Activated CD4-positive, alpha-beta T cell treated with anti-CD3 and anti-CD28 coated beads for 4 hours (primary cell): Measurements from ENCODE around the gene ERI2.

ENCODE experiments used
- DNase-seq, 2 donors: peaks; one replicate each; pipeline ENCODE4 v3.0.0-alpha.2; 2020

ERI2 gene, protein sequence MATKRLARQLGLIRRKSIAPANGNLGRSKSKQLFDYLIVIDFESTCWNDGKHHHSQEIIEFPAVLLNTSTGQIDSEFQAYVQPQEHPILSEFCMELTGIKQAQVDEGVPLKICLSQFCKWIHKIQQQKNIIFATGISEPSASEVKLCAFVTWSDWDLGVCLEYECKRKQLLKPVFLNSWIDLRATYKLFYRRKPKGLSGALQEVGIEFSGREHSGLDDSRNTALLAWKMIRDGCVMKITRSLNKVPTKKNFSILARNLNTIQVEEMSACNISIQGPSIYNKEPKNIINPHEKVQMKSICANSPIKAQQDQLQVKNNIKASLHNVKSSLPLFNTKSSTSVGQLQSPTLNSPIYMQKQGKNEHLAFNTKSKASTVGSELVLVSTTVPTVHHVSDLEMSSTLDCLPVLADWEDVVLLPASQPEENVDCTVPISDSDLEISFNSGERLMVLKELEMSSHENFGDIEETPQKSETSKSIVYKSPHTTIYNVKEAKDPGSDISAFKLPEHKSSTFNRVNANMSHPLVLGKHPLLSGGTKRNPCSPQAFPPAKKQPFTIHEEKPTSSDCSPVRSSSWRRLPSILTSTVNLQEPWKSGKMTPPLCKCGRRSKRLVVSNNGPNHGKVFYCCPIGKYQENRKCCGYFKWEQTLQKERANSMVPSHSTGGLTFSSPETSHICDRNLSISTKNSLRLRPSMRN

DNA sequence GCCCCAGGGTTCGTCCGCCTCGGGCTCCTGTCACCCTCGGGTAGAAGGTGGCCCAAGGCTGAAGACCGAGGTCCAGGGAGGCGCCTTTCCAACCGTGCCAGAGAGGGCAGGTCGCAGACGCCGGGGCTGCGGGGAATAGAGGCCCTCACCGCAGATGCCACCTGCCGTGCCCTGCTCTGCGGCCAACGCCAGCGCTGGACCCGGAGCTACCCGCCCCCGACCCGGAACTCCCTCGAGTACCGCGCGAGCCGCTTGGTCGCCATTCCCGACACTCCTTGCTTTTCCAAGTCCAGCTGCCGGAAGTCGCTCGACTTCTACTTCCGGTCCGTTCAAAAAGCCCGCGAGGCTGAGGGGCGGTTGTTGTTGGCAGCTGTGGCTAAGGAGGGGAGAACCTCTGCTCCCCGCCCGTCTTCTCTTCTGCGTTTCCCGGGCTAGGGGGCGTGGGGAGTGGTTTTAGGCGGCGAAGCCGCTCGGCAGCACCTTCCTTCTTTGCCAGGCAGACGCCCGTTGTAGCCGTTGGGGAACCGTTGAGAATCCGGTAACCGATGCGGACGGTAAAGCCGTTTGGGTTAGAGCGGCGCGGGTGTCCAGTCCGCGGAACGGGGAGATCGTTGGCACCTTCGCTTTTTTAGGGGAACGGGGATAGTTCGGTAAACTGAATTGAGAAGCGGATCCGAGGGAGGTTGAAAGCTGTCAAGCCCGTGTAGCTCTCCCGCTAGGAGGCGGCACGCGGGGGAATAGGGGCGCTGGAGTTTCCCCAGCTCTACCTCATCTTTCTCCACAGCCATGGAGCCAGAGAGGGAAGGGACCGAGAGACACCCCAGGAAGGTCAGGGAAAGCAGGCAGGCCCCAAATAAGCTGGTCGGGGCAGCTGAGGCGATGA is at the start of gene ERI2, which contains the start of gene REXO5:
TSS of gene ERI2 (minus strand) at position 305 of the 883 bp plus-strand sequence. CDS start at position 263, 42 bp downstream.
TSS of gene REXO5 (plus strand) at position 360 of the 883 bp plus-strand sequence. CDS start at position 787, 427 bp downstream.
- peak; percentile 59 to 66 for DNase-seq

DNA sequence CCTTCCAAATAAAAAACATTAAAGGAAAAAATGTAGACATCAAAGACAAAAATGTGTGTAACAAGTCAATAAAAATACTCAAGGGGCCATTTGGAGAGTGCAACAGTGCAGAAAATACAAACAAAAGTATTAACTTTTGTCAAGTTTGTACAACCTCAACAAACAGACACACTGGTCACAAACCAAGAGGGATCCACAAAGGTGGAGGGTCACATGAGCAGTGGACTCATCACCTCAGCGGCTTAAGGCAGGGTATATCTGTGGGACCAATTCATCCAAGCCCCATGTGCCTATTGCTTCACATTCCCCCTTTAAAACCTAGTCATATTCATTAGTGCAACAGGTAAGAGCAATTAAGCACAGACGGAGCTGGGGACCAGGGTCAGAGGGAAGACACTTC is 48.7 kb upstream of the ERI2 start:
- no peak for DNase-seq

DNA sequence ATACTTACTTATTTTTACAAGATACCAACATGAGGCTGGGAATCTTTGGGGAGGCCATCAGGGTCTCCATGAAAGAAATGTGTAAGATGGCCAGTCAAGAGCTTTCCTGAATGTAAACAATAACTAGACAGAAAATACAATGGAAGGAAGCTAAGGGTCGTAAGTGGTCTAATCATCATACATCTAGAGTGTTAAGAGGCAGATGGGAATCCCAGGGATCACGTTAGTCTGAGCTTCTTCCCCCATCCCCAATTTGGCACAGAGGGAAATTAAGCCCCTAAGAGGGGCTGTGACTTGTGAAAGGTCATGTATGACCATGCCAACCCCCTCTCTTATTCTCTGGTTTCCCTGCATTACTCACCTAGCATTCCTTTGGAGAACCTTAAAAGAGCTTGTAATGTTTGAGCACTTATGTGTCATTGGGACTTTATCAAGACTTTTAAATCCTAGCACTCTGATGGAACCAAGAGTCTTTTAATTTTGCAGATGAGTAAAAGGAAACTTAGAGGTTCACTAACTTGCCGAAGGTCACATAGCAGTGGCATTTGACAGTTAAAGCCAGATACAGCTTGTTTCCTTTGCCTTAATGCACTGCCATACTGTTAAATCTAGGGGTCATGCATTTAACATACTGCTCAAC is 47.8 kb upstream of the ERI2 start:
- DNase-seq: no peak

DNA sequence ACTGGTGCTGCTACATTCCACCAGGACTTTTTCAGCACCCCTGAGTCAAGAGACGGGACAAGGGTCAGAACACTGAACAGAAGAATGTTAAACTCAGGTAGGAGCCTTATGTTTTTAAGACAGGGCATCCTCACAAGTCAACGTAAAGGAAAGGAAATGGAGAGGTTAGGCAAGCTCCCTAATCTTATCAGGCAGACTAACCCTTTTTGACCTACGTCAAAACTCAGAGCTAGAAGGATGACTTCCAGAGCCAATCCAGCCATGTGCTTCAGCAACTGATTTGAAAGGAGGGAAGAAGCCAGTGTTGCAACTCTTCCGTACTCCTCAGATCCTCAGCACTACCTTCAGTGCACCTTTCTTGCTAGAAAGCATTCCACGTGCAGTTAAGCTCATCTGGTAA is 46.9 kb upstream of the ERI2 start:
- DNase-seq: no peak

DNA sequence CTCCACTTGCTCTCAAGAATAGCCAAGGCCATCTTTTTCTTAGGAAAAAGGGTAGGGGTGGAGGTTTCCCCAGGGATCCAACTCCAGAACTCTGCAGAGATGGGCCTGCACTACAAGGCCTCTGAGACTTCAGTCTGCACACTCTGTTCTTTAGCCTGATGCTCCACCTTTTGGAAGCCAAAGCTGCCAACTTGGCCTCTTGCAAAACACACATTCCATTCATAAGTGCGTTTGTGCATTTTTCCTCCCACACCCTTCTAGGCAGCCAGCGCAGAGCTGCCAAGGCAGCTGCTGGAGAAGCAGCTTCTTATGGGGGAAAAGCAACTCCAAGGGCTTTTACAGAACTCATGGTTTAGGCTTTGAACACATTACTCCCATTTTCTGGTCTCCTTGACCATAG is 45.3 kb upstream of the ERI2 start:
- DNase-seq: no peak

DNA sequence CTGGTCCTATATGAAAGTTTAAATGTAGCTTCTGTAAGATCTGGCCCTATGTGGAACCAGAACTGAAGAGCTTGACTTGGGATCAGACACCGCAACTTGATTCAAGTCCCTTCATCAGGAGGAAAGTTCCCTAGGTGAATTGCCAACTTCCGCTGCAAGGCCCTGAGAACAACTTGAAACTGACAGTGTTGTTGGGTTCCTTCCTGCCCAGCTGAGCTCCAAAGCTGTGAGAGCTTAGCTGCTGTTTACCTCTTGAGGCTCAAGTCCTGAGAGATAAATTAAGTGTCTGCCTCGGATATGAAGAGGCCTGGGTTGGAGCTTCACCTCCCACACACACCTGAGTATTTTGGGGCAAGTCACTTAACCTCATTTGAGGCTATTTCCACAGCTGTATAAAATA is 44.7 kb upstream of the ERI2 start:
- DNase-seq: no peak

DNA sequence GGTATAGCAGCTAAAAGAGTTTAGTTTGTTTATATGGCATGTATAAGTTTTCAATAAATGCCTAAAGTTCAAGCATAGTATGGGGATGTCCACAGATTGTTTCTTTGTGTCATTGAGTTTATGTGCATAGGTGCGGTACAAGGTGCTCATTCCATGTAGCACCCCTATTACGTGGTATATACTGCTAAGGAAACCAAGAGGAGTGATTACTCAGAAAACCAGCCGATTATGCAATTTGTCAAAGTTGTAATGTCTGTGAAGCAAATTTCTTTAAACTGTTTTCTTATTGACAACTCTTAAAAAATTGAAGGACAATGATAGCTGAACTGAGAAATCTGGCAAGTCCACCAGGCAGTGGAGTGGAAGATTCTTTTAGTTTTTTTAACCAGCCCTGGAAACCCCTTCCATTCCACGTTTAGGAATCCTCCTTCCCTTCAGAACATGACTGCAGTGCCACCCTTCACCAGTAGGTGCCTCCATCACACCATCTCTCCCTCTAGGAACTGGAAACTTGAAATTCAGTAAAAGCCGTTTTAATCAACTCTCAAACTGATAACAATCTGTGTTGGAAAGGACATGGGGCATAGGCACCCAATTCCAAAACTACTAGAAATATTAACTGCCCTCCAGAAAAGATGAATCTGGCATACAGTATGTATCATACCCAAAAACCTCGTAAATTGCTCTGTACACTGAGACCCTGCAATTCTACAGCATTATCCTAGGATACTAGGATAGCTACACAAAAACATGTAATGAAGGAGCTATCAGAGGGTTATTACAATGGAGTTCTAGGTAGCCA is 43.5 kb upstream of the ERI2 start:
- DNase-seq: peak; percentile 51 to 73

DNA sequence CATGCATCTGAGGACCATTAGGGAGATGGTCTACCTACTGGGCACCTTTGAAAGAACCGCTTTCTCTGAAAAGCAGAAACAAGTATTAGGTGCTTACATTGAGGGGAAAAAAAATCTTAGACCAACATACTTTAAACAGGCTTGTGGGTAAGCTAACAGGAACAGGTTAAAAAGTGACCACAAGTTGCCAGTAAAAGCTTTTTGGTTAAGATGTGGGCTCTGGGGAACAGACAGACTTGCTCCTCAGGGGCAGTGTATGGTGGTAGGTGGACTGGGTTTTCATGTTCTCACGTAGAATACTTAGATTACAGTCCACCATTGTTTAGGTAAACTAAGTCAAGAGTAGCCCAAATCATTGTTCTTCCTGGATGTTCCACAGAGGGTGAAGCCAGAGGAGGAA is 41.3 kb upstream of the ERI2 start:
- no peak for DNase-seq

DNA sequence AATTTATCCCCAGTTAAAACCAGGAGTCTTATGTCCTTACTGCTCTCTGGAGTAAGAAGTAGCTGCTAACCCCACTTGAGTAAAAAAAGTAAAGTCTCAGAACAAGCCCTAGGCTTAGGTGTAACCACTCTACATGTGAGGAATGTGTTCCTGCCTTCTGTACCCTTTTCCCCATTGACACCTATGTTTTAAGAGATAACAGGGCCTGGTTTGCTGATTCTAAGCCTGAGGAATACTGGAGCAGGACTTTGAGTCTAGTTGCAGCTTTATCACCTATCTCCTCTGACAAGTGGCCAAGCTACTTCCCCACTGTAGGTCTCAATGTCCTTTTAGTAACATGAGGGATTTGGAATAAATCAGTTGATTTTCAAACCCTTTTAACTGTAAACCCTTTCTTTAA is 40.3 kb upstream of the ERI2 start:
- no peak for DNase-seq

DNA sequence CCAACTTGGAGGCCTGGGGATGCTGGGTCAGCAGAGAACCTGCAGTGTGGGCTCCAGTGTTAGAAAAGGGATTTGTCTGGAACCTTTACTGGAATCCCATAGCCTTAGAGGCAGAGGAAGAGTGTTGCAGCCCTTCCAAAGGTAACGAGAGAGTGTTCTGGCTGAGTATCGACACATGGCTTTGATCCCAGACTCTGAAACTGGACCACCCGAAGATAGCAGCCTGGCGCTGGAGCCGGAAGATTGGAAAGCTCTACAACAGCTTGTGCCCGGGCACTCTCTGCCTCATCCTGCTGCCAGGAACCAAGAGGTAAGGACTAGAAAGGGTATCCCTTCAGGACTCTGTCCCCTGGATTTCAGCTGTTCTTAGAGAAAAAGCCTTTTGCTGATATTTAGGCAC is 39.8 kb upstream of the ERI2 start:
- no peak for DNase-seq

DNA sequence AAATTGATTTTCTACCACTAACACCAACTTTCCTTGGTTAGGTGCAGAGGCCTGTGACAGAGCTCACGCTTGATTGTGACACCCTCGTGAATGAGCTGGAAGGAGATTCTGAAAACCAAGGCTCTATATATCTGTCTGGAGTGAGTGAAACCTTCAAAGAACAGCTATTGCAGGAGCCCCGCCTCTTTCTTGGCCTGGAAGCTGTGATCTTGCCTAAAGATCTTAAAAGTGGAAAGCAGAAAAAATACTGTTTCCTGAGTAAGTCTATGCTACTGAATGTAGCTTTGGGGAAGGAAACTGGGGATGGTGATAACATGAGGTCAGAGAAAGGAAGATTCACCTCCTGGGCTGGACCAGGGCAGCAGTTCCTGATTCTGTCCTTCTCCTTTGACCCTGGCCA is 38.3 kb upstream of the ERI2 start:
- peak in 1 of 2 donors; percentile 9 for DNase-seq

DNA sequence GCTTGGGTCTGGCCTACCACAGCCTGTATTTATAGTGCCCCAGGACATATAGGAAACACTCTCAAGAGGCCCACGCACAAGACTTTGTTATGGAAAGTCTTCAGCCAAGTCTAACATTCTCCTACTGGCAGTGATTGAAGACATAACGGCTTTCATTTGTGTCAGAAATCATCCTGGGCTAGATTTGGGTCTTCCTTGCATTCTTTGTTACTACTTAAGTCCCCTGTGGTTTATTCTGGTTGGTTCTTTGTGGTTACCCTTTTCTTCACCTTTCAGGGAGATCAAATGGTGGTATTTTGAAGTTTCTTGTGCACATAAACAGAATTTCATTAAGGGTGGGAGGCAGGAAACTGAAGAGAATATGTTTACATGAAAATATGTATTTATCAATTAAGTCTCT is 37.8 kb upstream of the ERI2 start:
- no peak for DNase-seq

DNA sequence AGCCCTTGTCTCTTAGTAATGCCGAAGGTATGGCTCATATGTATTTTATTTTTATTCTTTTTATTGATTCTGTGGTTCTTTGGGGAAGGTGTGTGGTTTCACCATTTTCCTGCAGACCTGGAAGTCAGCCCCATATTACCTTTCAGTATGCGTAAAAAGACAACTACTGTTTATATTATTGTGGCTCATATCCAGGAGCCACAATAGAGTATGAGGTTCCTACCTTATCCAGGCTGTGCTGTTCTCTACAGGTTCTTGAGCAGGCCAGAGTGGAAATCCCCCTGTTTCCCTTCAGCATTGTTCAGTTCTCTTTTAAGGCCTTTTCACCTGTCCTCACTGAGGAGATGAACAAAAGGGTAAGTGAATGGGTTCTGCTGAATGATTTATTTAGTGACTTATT is 33.2 kb upstream of the ERI2 start:
- no peak for DNase-seq

DNA sequence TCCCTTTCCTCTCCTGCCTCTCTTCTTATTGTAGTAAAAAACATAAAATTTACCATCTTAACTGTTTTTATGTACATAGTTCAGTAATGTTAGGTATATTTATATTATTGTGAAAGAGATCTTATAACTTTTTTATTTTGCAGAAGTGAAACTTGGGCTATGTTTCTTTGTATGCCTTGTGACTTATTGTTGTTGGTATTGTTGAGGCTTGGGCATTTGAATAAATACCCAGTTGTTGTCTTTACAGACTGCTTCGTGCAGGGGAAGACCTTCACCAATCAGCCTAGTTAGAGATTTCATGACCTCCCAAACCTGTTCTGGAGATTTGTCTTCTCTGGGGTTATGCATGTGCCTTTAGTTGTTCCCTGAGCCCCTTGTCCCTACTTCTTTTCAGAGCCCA is 32.0 kb upstream of the ERI2 start:
- DNase-seq: no peak

DNA sequence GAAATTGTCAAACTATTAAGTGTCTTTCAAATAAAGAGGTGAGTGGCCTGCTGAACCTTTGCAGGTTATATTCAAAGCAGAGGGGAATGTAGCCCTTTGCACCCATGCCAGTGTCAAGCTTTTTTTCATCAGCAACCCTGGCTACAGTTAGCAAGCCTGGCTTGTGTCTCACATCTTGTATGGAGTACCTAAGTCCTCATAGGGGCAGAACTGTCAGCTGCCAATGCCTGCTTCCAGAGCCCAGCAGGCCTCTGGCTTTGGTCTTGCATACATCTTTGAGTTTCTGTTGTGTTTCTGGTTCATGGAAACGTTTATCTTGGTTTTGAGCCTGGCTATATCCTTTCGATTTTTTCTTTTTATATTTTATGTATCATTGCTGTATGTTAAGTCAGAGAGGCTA is 26.8 kb upstream of the ERI2 start:
- DNase-seq: no peak

DNA sequence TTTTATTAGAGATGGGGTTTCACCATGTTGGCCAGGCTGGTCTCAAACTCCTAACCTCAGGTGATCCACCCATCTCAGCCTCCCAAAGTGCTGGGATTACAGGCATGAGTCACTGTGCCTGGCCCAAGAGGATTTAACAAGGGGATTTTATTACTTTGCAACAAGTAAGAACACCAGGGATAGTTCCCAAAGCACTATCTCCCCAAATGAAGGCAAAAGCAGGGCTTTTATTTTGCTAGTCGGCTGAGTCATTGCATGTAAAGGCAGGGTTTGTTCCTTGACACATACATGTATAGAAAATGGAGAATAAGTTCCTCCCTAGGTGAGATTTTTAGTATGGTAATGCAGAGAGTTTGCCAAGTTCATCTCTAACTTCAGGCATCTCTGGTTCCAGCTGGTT is 24.1 kb upstream of the ERI2 start:
- DNase-seq: no peak

DNA sequence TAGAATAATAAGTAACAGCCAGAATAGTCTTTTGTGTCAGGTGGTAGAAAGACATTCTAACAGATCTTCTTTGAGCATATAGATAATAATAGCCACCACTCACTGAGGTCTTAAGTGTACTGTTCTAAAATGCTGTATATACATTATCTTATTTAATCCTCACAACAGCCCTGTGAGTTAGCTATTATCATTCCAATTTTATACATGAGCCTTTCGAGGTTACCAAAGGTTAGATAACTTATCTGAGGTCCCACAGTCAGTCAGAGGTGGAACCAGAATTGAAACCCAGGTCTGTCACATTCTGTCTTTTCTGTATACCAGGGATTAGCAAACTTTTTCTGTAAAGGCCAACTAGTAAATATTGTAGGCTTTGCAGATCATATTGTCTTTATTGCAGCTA is 23.3 kb upstream of the ERI2 start:
- DNase-seq: no peak

DNA sequence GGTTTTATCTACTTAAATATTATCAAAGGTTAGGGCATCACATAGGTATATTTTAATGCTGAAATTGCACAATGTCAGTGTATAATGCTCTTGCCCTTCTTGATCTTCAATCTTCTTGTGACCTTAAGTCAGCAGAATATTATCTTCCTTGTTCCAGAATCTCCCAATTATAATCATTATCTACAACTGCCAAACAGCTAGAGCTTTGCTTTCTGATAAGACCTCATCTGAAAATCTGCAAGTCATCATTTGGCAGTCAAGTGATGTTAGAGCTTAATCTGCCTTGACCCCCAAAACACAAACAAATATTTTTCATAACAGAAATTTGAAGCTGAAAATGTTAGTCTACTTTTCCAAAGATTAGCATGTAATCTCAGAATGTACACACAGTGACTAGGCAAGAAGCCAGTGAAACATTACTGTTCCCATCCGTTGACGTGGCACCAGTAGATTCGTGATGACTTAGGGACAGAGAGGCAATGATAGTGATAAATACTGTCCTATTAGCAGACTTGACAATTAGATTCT is 19.8 kb upstream of the ERI2 start:
- DNase-seq: no peak

DNA sequence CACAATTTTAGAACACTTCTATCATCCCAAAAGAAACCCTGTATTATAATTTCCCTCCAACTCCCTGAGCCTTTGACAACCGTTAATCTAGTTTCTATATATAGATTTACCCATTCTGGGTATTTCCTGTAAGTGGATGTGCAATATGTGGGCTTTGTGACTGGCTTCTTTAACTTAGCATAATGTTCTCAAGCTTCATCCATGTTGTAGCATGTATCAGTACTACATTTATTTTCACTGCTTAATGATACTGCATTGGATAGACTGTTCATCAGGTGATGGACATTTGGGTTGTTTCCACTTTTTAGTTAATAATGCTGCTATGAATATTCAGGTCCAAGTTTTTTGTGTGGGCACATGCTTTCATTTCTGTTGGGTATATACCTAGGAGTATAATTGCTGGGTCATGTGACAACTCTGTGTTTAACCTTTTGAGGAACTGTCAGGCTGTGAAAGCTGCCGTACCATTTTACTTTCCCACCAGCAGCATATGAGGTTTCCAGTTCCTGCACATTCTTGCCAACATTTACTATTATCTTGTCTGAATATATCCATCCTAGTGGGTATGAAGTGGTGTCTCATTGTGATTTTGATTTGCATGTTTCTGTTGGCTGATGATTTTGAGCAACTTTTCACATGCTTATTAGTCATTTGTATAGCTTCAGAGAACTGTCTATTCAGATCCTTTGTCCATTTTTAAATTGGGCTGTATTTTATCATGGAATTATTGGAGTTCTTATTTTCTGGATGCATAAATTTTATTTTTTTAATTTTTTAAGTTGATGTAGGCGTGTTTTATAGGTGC is 16.5 kb upstream of the ERI2 start:
- no peak for DNase-seq

DNA sequence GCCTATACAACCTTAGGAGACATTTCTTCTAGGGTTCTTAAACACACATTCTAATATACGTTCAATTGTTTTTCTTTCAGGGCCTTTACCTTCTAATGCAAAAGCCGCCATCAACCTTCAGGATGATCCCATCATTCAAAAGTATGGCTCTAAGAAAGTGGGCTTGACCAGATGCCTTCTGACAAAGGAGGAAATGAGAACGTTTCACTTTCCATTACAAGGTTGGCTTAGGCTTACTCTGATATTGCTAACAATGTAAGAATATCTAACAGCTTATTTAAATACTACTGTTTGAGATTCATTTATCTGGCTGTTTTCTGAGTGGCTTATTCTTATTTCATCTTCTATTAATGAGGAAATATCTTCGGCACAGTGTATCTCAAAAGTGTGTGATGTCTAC is 15.4 kb upstream of the ERI2 start:
- DNase-seq: no peak
